Measurements from ENCODE around the gene PLXNA2. TPM values are rescaled to one million over a fixed set of nuclear protein-coding genes. Genes with fewer than 3 reads are reported as not detected.

Gene PLXNA2
- total and polyA plus RNA-seq, 7 donors, result 4.4 to 33.6 (median 20.8) TPM

DNA sequence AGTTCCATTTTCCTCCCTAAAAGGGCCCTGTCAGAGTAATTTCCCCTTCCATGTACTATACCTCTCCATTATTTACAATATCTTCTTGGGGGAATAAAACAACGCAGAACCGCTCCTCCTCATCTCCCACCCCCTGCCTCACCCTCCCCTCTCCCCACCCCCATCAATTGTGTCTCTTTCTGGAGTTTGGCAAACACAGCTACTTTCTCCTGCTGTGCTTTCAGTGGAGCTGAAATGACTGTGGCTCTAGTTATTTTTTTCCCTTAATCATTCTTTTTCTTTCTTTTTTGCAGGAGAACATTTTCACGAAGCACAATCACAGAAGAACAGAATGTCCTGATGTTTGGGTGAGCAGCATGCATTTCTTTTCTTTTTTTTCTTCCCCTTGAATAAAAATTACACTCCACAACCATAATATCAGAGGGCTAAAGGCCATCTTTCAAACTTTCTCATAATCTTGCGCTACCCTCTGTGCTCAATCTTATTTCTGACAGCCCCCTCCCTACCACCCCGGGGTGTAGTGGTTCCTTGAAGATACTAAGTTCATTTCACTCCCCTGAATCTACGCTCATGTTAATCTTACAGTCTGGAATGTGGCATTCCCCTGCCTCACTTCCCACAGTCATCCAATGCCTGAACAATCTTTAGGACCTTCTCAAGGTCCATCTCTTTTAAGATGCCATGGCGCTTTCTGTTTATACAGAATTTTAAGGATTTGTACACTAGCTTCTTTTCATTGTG lies 8.8 kb upstream of the PLXNA2 start:
- H3K4me1 ChIP-seq, result no peaks in the 10 kb centered on the region
- no peak overlapping the region for H3K4me3 ChIP-seq
- no peak for ATAC-seq
- intact Hi-C loops (cut with DNase I), result no loop called here
- peaks cover 0 to 2% (median 0%) of the 10 kb centered on the region in 3 donors for H3K27me3 ChIP-seq (ENCODE audit: insufficient read depth in 3 of 3, low read length in 2 of 3)
- H3K36me3 ChIP-seq (ENCODE audit: insufficient read depth in 1 of 2, low read depth in 1 of 2), result no peaks in the 10 kb centered on the region
- no peak overlapping the region for H3K27ac ChIP-seq
- no peak for DNase-seq
- TF ChIP-seq, protein P1, sequence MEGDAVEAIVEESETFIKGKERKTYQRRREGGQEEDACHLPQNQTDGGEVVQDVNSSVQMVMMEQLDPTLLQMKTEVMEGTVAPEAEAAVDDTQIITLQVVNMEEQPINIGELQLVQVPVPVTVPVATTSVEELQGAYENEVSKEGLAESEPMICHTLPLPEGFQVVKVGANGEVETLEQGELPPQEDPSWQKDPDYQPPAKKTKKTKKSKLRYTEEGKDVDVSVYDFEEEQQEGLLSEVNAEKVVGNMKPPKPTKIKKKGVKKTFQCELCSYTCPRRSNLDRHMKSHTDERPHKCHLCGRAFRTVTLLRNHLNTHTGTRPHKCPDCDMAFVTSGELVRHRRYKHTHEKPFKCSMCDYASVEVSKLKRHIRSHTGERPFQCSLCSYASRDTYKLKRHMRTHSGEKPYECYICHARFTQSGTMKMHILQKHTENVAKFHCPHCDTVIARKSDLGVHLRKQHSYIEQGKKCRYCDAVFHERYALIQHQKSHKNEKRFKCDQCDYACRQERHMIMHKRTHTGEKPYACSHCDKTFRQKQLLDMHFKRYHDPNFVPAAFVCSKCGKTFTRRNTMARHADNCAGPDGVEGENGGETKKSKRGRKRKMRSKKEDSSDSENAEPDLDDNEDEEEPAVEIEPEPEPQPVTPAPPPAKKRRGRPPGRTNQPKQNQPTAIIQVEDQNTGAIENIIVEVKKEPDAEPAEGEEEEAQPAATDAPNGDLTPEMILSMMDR (IDR thresholded peaks at IDR 0.05), result no peak
- H3K9me3 ChIP-seq, result no peaks in the 10 kb centered on the region
- WGBS, 3 donors, result 83 to 94% (median 85%) methylated on average over 7 of the region's 7 CpGs

DNA sequence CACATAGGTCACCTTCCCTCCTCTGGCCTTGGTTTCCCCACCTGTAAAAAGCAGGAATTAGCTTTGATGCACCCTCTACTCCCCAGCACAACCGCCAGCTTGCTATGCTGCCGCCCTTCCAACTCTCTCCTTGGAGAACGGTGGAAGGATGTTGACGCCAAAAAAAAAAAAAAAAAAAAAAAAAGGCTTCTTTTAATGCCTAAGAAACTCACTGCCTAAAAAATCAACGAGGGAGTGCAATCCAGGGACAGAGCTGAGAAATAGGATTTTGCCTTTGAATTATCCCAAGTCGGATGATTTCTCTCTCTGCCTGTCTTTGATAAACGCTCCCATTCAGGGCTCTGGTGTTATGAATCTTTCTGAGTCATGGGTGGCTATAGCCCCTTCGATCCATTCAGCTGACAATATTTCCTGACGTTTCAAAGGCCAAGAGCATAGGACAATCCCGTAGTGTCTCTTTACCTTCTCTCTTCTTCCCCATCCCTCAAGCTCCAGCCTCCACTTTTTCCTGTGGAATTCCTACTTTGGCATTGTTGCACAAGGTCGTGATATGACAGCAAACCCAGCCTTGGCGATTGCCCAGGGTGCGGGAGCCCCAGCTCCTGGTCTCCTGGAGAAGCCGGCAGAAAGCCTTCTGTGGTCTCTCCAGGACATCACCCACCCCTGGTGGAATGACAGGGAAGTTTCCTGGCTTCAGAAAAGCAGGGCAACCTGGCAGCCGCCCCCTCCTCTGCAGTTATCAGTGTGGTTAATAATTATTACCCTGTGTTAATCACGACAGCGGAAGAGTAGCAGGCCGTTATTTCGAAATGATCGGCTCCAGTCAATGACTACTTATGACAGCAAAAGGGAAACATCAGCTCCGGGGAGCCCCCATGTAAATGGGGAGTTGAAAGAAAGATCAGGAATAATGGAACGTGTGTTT lies 8.0 kb upstream of the PLXNA2 start:
- DNase-seq (peak in 1 of 2 donors; percentile 37), ATAC-seq (peak; percentile 36 to 67 (median 53))
- TF ChIP-seq, protein P1 (IDR thresholded peaks at IDR 0.05), result peak; percentile 31
- no peaks in the 10 kb centered on the region for H3K4me1 ChIP-seq
- 51 to 71% (median 57%) methylated on average over 22 of the region's 22 CpGs for WGBS, 3 donors
- intact Hi-C loops (cut with DNase I), result no loop called here
- H3K9me3 ChIP-seq, result no peaks in the 10 kb centered on the region
- no peak overlapping the region for H3K4me3 ChIP-seq
- no peaks in the 10 kb centered on the region for H3K36me3 ChIP-seq (ENCODE audit: insufficient read depth in 1 of 2, low read depth in 1 of 2)
- H3K27me3 ChIP-seq (ENCODE audit: insufficient read depth in 3 of 3, low read length in 2 of 3), result peaks cover 0 to 2% (median 0%) of the 10 kb centered on the region in 3 donors
- no peak overlapping the region for H3K27ac ChIP-seq

DNA sequence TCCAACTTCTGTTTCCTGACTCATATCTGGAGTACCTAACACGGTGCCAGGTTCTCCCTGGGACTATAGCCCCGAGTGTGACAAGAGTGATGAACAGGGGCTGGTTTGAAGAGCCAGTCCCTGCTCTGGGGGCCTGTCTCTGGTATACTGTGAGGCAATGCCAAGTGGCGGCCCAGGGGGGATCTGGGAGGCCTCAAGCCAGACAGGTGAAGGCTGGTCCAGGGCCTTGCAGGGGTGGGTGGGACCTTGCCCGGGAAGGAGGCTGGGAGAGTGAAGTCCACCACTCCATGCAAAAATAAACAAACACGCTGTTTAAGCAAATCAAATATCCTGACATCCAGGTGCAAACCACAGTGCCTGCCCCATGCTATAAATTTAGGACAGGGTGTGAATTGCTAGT lies 6.8 kb upstream of the PLXNA2 start:
- Histone ChIP-seq H3K4me3 (no peak overlapping the region), H3K9me3 (no peaks in the 10 kb centered on the region), H3K27ac (no peak overlapping the region), H3K4me1 (no peaks in the 10 kb centered on the region), H3K27me3 (ENCODE audit: insufficient read depth in 3 of 3, low read length in 2 of 3) (peaks cover 0 to 2% (median 0%) of the 10 kb centered on the region in 3 donors), H3K36me3 (ENCODE audit: insufficient read depth in 1 of 2, low read depth in 1 of 2) (no peaks in the 10 kb centered on the region)
- no peak for DNase-seq
- peak in 1 of 4 donors; percentile 11 for ATAC-seq
- WGBS, 3 donors, result 88 to 95% (median 93%) methylated on average over 5 of the region's 5 CpGs
- TF ChIP-seq, protein P1 (IDR thresholded peaks at IDR 0.05), result no peak
- intact Hi-C loops (cut with DNase I), result no loop called here

DNA sequence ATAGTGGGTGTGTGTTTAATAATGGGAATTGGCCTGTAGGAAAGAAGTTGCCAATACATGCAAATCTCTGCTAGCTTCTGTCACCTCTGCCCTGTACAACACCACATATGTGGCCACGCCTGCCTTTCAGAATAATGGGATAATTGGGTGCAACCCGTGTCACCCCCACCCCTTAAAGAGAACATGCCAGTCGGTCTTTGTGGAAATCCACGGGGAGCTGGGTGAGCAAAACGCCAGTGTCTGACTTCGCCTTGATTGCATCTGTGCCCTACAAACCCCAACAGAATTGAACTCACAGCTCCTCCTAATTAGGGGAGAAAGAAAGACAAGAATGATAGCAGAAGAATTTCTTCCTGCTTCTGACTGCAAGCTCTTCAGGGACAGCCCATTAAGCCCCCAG lies 6.4 kb upstream of the PLXNA2 start:
- TF ChIP-seq, protein P1 (IDR thresholded peaks at IDR 0.05), result no peak
- Histone ChIP-seq H3K4me1 (no peaks in the 10 kb centered on the region), H3K36me3 (ENCODE audit: insufficient read depth in 1 of 2, low read depth in 1 of 2) (no peaks in the 10 kb centered on the region), H3K27me3 (ENCODE audit: insufficient read depth in 3 of 3, low read length in 2 of 3) (peaks cover 0 to 2% (median 0%) of the 10 kb centered on the region in 3 donors), H3K4me3 (no peak overlapping the region), H3K9me3 (no peaks in the 10 kb centered on the region), H3K27ac (no peak overlapping the region)
- ATAC-seq (no peak), DNase-seq (no peak)
- WGBS, 3 donors, result 69 to 81% (median 72%) methylated on average over 6 of the region's 6 CpGs
- intact Hi-C loops (cut with DNase I), result no loop called here

Measured in psoas muscle (tissue), 8 donors.